Measurements from ENCODE around the gene SRPK3.

DNA sequence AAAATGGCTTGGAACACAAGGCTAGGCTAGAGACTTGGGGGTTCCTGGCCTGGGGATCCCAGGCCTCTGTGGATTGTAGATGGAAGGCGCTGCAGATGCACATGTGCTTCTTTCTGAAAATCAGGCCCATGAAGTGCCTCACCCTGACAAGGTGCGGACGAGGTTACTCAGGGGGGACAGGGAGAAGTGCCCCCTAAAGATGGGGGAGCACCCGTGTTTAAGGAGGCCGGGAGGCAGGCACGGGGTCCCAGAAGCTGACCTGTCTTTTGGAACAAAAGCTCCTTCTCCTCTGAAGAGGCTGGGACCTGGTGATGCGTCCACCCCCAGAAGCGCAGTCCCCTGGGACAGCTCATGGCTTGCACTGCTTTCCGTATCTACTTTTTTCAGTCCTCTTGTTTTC is 47.1 kb downstream of the SRPK3 start:
- TF ChIP-seq, protein P1, sequence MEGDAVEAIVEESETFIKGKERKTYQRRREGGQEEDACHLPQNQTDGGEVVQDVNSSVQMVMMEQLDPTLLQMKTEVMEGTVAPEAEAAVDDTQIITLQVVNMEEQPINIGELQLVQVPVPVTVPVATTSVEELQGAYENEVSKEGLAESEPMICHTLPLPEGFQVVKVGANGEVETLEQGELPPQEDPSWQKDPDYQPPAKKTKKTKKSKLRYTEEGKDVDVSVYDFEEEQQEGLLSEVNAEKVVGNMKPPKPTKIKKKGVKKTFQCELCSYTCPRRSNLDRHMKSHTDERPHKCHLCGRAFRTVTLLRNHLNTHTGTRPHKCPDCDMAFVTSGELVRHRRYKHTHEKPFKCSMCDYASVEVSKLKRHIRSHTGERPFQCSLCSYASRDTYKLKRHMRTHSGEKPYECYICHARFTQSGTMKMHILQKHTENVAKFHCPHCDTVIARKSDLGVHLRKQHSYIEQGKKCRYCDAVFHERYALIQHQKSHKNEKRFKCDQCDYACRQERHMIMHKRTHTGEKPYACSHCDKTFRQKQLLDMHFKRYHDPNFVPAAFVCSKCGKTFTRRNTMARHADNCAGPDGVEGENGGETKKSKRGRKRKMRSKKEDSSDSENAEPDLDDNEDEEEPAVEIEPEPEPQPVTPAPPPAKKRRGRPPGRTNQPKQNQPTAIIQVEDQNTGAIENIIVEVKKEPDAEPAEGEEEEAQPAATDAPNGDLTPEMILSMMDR (IDR thresholded peaks at IDR 0.05; ENCODE audit: low read depth, low read length, missing input control), result no peak
- no peak for TF ChIP-seq RAD21 (IDR thresholded peaks at IDR 0.05)

All from liver (tissue), 3 donors.